IPS-20b (cell line): ENCODE measurements around the gene ACAN.

ENCODE experiments used
- H3K27ac ChIP-seq: one replicate; pipeline ENCODE4 v1.5.1; 2013; ENCODE audit warnings: low read length
- H3K27me3 ChIP-seq: 2 replicates; pipeline ENCODE4 v1.6.1; 2013; ENCODE audit warnings: mild to moderate bottlenecking, low read length, inconsistent platforms; ENCODE audit not compliant: insufficient read depth
- H3K36me3 ChIP-seq: 2 replicates; pipeline ENCODE4 v1.6.1; 2013; ENCODE audit warnings: low read depth, mild to moderate bottlenecking, inconsistent platforms, low read length, moderate library complexity; ENCODE audit not compliant: insufficient read depth
- H3K4me1 ChIP-seq: 2 replicates; pipeline ENCODE4 v1.6.1; 2013; ENCODE audit warnings: mild to moderate bottlenecking, control low read depth, inconsistent platforms, low read length, moderate library complexity; ENCODE audit not compliant: insufficient read depth
- H3K4me3 ChIP-seq: 2 replicates; pipeline ENCODE4 v1.5.1; 2013; ENCODE audit warnings: mild to moderate bottlenecking, low read length, inconsistent platforms
- H3K9ac ChIP-seq: 2 replicates; pipeline ENCODE4 v1.6.1; 2013; ENCODE audit warnings: low read depth, mild to moderate bottlenecking, inconsistent platforms, low read length, moderate library complexity
- H3K9me3 ChIP-seq: 2 replicates; pipeline ENCODE4 v1.6.1; 2013; ENCODE audit warnings: mild to moderate bottlenecking, low read depth, low read length, inconsistent platforms; ENCODE audit not compliant: insufficient read depth

ACAN gene

GRCh38 chr15:88802991-88803240 lies 320 bp upstream of the ACAN start:
- H3K4me3 ChIP-seq, result peak overlapping the region; percentile 66
- H3K27me3 ChIP-seq, result peaks cover 87% of the 10 kb centered on the region
- H3K27ac ChIP-seq, result no peak overlapping the region
- no peaks in the 10 kb centered on the region for H3K36me3 ChIP-seq
- H3K4me1 ChIP-seq, result no peaks in the 10 kb centered on the region
- no peaks in the 10 kb centered on the region for H3K9me3 ChIP-seq
- H3K9ac ChIP-seq, result no peak overlapping the region

DNA sequence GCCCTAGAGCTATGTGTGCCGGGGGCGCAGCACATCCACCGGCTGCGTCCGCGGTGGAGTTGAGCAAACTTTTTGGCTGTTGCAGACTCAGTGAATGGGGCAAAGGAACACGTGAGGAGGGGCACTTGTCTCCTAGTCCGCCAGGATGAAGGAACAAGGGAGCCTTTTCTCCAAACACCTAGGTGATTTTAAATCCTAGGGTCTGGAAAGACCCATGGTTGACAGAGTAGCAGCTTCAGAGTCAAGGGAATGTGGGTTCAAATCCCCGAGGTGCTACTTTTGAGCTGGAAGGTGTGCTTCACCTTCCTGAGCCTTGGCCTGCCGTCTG lies 648 bp downstream of the ACAN start:
- H3K9ac ChIP-seq, result no peak overlapping the region
- peaks cover 77% of the 10 kb centered on the region for H3K27me3 ChIP-seq
- H3K9me3 ChIP-seq, result no peaks in the 10 kb centered on the region
- H3K27ac ChIP-seq, result no peak overlapping the region
- peak overlapping the region; percentile 72; the same call in 1 of the 2 replicates for H3K4me3 ChIP-seq
- H3K36me3 ChIP-seq, result no peaks in the 10 kb centered on the region
- no peaks in the 10 kb centered on the region for H3K4me1 ChIP-seq

- Histone ChIP-seq H3K4me3 (no peak overlapping the region), H3K27ac (no peak overlapping the region), H3K27me3 (peaks cover 74% of the 10 kb centered on the region), H3K4me1 (no peaks in the 10 kb centered on the region), H3K9ac (no peak overlapping the region), H3K9me3 (no peaks in the 10 kb centered on the region), H3K36me3 (no peaks in the 10 kb centered on the region)
These were observed 1.0 kb downstream of the ACAN start for GRCh38 chr15:88804257-88804656.

GRCh38 chr15:88805031-88805780 lies 2.0 kb downstream of the ACAN start:
- no peak overlapping the region for H3K27ac ChIP-seq
- no peaks in the 10 kb centered on the region for H3K4me1 ChIP-seq
- no peaks in the 10 kb centered on the region for H3K9me3 ChIP-seq
- no peak overlapping the region for H3K4me3 ChIP-seq
- H3K27me3 ChIP-seq, result peaks cover 64% of the 10 kb centered on the region
- H3K9ac ChIP-seq, result no peak overlapping the region
- H3K36me3 ChIP-seq, result no peaks in the 10 kb centered on the region

GRCh38 chr15:88810446-88810845 lies 7.2 kb downstream of the ACAN start:
- Histone ChIP-seq H3K4me1 (no peaks in the 10 kb centered on the region), H3K27me3 (peaks cover 13% of the 10 kb centered on the region), H3K9ac (no peak overlapping the region), H3K27ac (no peak overlapping the region), H3K9me3 (no peaks in the 10 kb centered on the region), H3K36me3 (no peaks in the 10 kb centered on the region), H3K4me3 (no peak overlapping the region)

DNA sequence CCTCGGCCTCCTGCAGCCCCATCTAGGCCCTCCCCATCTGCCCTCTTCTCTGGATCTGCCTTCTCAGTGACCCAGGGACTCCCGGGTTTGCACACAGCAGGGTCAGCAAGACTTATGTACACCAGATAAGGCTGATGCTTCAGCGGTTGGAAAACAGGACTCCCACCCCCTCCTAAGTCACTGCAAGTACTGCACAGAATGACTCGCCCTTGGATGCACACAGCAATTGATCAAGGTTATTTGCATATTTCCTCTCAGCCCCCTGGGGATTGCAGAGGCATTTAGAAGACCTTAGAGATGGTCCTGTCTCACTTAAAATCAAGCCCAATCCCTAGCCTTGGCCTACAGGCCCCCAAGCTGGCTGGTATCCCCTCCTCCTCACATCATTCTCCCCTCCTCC lies 8.9 kb downstream of the ACAN start:
- no peaks in the 10 kb centered on the region for H3K36me3 ChIP-seq
- H3K27me3 ChIP-seq, result no peaks in the 10 kb centered on the region
- no peaks in the 10 kb centered on the region for H3K4me1 ChIP-seq
- no peak overlapping the region for H3K9ac ChIP-seq
- H3K27ac ChIP-seq, result no peak overlapping the region
- no peaks in the 10 kb centered on the region for H3K9me3 ChIP-seq
- no peak overlapping the region for H3K4me3 ChIP-seq

DNA sequence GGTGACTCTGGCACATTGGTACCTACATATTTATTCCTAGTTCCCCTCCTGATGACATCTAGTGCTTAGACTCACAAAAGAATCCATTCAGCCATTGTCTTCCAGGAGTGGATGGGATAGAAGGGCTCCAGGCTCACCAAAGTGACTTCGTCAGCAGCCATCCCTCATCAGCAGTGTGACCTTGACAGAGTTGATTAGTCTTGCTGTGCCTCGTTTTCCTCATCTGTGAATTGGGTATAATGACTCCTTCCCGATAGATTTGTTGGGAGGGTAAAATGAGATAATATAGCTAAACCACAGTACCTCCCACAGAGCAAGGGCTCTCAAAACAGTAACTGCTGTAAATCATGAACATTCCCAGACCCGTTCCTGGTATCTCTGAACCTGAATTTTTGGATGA lies 10.7 kb downstream of the ACAN start:
- no peaks in the 10 kb centered on the region for H3K36me3 ChIP-seq
- no peaks in the 10 kb centered on the region for H3K4me1 ChIP-seq
- no peak overlapping the region for H3K4me3 ChIP-seq
- H3K9me3 ChIP-seq, result no peaks in the 10 kb centered on the region
- no peak overlapping the region for H3K9ac ChIP-seq
- no peaks in the 10 kb centered on the region for H3K27me3 ChIP-seq
- no peak overlapping the region for H3K27ac ChIP-seq

- no peaks in the 10 kb centered on the region for H3K4me1 ChIP-seq
- H3K27ac ChIP-seq, result no peak overlapping the region
- no peaks in the 10 kb centered on the region for H3K36me3 ChIP-seq
- no peaks in the 10 kb centered on the region for H3K9me3 ChIP-seq
- H3K4me3 ChIP-seq, result no peak overlapping the region
- H3K27me3 ChIP-seq, result no peaks in the 10 kb centered on the region
- no peak overlapping the region for H3K9ac ChIP-seq
These were observed 11.2 kb downstream of the ACAN start for GRCh38 chr15:88814393-88814792.

- no peaks in the 10 kb centered on the region; the same call in 1 of the 2 replicates for H3K27me3 ChIP-seq
- no peaks in the 10 kb centered on the region for H3K4me1 ChIP-seq
- no peak overlapping the region for H3K9ac ChIP-seq
- no peak overlapping the region for H3K4me3 ChIP-seq
- H3K36me3 ChIP-seq, result no peaks in the 10 kb centered on the region
- no peaks in the 10 kb centered on the region for H3K9me3 ChIP-seq
- no peak overlapping the region for H3K27ac ChIP-seq
These were observed 15.7 kb downstream of the ACAN start for GRCh38 chr15:88818920-88819319.

DNA sequence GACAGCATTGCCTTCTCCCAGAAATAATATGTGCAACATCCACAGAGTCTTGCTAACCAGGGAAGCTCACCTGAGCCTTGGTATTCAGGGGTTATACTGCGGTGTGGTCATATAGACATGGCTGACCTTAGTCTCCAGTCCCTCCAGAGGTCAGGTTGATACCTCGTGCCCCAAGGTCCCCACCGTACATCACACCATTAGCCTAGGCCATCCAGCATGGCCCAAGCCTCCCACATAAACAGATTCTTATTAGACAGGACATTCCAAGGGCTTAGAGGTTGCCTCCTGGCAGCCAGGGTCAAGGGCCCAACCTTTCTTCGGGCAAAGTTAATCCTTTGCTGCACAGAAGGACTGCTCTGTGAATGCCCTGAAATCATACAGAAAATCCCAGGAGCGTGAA lies 18.8 kb downstream of the ACAN start:
- no peak overlapping the region for H3K27ac ChIP-seq
- no peak overlapping the region for H3K9ac ChIP-seq

DNA sequence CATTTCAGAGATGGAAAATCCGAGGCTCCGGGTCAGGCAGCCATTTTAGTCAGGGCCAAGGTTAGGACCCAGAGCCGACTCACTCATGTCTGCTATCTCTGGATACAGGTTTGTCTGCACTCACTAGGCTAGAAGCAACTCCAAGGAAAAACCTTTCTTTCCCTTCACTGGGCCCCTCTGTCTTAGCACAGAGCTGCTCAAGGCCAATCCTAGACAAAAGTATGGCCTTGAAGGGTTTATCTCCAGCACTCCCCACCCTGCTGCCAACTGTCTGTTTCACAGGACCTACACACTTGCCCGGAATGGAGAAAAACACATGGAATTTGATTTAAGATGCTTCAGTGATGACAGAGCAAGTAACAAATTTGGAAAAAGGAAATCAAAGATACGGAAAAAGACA lies 25.6 kb downstream of the ACAN start:
- no peak overlapping the region for H3K27ac ChIP-seq
- no peak overlapping the region for H3K9ac ChIP-seq
- no peaks in the 10 kb centered on the region for H3K27me3 ChIP-seq
- H3K36me3 ChIP-seq, result no peaks in the 10 kb centered on the region
- H3K4me1 ChIP-seq, result no peaks in the 10 kb centered on the region
- H3K4me3 ChIP-seq, result no peak overlapping the region
- no peaks in the 10 kb centered on the region for H3K9me3 ChIP-seq

More for the DNA sequence above, 18.8 kb downstream of the ACAN start:
- Histone ChIP-seq H3K9me3 (no peaks in the 10 kb centered on the region), H3K36me3 (no peaks in the 10 kb centered on the region), H3K4me3 (no peak overlapping the region), H3K27me3 (no peaks in the 10 kb centered on the region; the same call in 1 of the 2 replicates), H3K4me1 (no peaks in the 10 kb centered on the region)

- no peaks in the 10 kb centered on the region for H3K36me3 ChIP-seq
- H3K27ac ChIP-seq, result no peak overlapping the region
- no peaks in the 10 kb centered on the region for H3K27me3 ChIP-seq
- H3K9me3 ChIP-seq, result no peaks in the 10 kb centered on the region
- peaks cover 3% of the 10 kb centered on the region; the same call in 1 of the 2 replicates for H3K4me1 ChIP-seq
- no peak overlapping the region for H3K4me3 ChIP-seq
- H3K9ac ChIP-seq, result no peak overlapping the region
These were observed 26.8 kb downstream of the ACAN start for GRCh38 chr15:88830016-88830415.
